ENCODE measurements around the gene ZFAND3.

GRCh38 chr6:38198219-38198618 lies 378.7 kb downstream of the ZFAND3 start:
- TF ChIP-seq CTCF (IDR thresholded peaks at IDR 0.05; ENCODE audit: borderline replicate concordance, extremely low read depth, low read length, poor library complexity, severe bottlenecking) (no peak), EZH2 (IDR thresholded peaks at IDR 0.05; ENCODE audit: borderline replicate concordance, low read depth, low read length, severe bottlenecking) (no peak)
